ENCODE data around the gene AP1M2.

Gene AP1M2

GRCh38 chr19:10603873-10604459, 16.9 kb upstream of the AP1M2 start:
- Histone ChIP-seq H3K27ac (no peak overlapping the region), H3K4me3 (ENCODE audit: low read depth, low read length) (no peak overlapping the region)
- no peak for DNase-seq

GRCh38 chr19:10603084-10603872, 16.2 kb upstream of the AP1M2 start:
- peak overlapping the region; percentile 69 for H3K4me3 ChIP-seq (ENCODE audit: low read depth, low read length)
- no peaks in the 10 kb centered on the region for H3K36me3 ChIP-seq
- no peak overlapping the region for H3K27ac ChIP-seq
- TF ChIP-seq CTCF (IDR thresholded peaks at IDR 0.05; ENCODE audit: low read depth, low read length): no peak
- DNase-seq: no peak
- no peaks in the 10 kb centered on the region for H3K27me3 ChIP-seq (ENCODE audit: insufficient read depth, low read depth, severe bottlenecking)
- no peaks in the 10 kb centered on the region for H3K9me3 ChIP-seq (ENCODE audit: severe bottlenecking)

More at GRCh38 chr19:10603873-10604459, 16.9 kb upstream of the AP1M2 start:
- Histone ChIP-seq H3K36me3 (no peaks in the 10 kb centered on the region), H3K9me3 (ENCODE audit: severe bottlenecking) (no peaks in the 10 kb centered on the region), H3K27me3 (ENCODE audit: insufficient read depth, low read depth, severe bottlenecking) (no peaks in the 10 kb centered on the region)
- TF ChIP-seq CTCF (IDR thresholded peaks at IDR 0.05; ENCODE audit: low read depth, low read length): no peak

GRCh38 chr19:10602330-10603083, 15.4 kb upstream of the AP1M2 start:
- no peak for TF ChIP-seq CTCF (IDR thresholded peaks at IDR 0.05; ENCODE audit: low read depth, low read length)
- DNase-seq: peak; percentile 77

GRCh38 chr19:10601999-10602329, 14.9 kb upstream of the AP1M2 start:
- H3K27me3 ChIP-seq (ENCODE audit: insufficient read depth, low read depth, severe bottlenecking): no peaks in the 10 kb centered on the region
- no peak for DNase-seq

More at GRCh38 chr19:10602330-10603083, 15.4 kb upstream of the AP1M2 start:
- Histone ChIP-seq H3K27me3 (ENCODE audit: insufficient read depth, low read depth, severe bottlenecking) (no peaks in the 10 kb centered on the region), H3K27ac (peak overlapping the region; percentile 37; the same call in 1 of the 2 replicates), H3K4me3 (ENCODE audit: low read depth, low read length) (peak overlapping the region; percentile 69), H3K9me3 (ENCODE audit: severe bottlenecking) (no peaks in the 10 kb centered on the region), H3K36me3 (no peaks in the 10 kb centered on the region)

GRCh38 chr19:10600149-10600548, 13.0 kb upstream of the AP1M2 start:
- DNase-seq: no peak
- Histone ChIP-seq H3K9me3 (ENCODE audit: severe bottlenecking) (no peaks in the 10 kb centered on the region), H3K27ac (no peak overlapping the region), H3K4me3 (ENCODE audit: low read depth, low read length) (no peak overlapping the region), H3K36me3 (no peaks in the 10 kb centered on the region), H3K27me3 (ENCODE audit: insufficient read depth, low read depth, severe bottlenecking) (no peaks in the 10 kb centered on the region)
- TF ChIP-seq CTCF (IDR thresholded peaks at IDR 0.05; ENCODE audit: low read depth, low read length): no peak

More at GRCh38 chr19:10601999-10602329, 14.9 kb upstream of the AP1M2 start:
- Histone ChIP-seq H3K9me3 (ENCODE audit: severe bottlenecking) (no peaks in the 10 kb centered on the region), H3K27ac (no peak overlapping the region), H3K4me3 (ENCODE audit: low read depth, low read length) (peak overlapping the region; percentile 2; the same call in 1 of the 2 replicates), H3K36me3 (no peaks in the 10 kb centered on the region)
- TF ChIP-seq CTCF (IDR thresholded peaks at IDR 0.05; ENCODE audit: low read depth, low read length): no peak

All from WERI-Rb-1 (cell line).